Type B pancreatic cell (in vitro differentiated cells): Measurements from ENCODE around the gene TASL. TPM values are rescaled to one million over a fixed set of nuclear protein-coding genes. Genes with fewer than 3 reads are reported as not detected.
"Not testable (repeated sequence)": the region's sequence is repeated elsewhere in the genome, so short reads cannot be mapped to it uniquely, and the experiment has no call there.

Experiments
- DNase-seq: peaks from one replicate; pipeline ENCODE4 v3.0.0; 2021; ENCODE audit warnings: mixed read lengths; ENCODE audit not compliant: unreplicated experiment; ENCODE audit errors: extremely low spot score
- H3K27ac Mint-ChIP-seq: 2 replicates; pipeline ENCODE4 v1.8.0; 2021; ENCODE audit warnings: mild to moderate bottlenecking, mixed read lengths
- H3K27me3 Mint-ChIP-seq: 2 replicates; pipeline ENCODE4 v1.8.0; 2021; ENCODE audit warnings: mixed read lengths
- H3K36me3 Mint-ChIP-seq: 2 replicates; pipeline ENCODE4 v1.8.0; 2021; ENCODE audit warnings: mixed read lengths
- H3K4me1 Mint-ChIP-seq: one replicate; pipeline ENCODE4 v1.8.0; 2021; ENCODE audit warnings: mixed read lengths; ENCODE audit not compliant: unreplicated experiment
- H3K4me3 Mint-ChIP-seq: 2 replicates; pipeline ENCODE4 v1.8.0; 2021; ENCODE audit warnings: mild to moderate bottlenecking, mixed read lengths
- H3K9me3 Mint-ChIP-seq: 2 replicates; pipeline ENCODE4 v1.8.0; 2021; ENCODE audit warnings: mixed read lengths
- total RNA-seq: library from RNA; stranded (reverse); gene quantifications from 2 replicates; pipeline ENCODE4 v1.2.1, GENCODE V29; 2021; ENCODE audit warnings: low replicate concordance
- TF ChIP-seq, protein P1 (sequence below): fragments of 200-600 bp; sonication (generic); conservative IDR thresholded peaks from 2 replicates; pipeline ENCODE4 v1.5.0; 2021; ENCODE audit warnings: antibody characterized with exemption, mild to moderate bottlenecking

TASL gene
- total RNA-seq, 1 donor from 2014 or later = not detected

DNA sequence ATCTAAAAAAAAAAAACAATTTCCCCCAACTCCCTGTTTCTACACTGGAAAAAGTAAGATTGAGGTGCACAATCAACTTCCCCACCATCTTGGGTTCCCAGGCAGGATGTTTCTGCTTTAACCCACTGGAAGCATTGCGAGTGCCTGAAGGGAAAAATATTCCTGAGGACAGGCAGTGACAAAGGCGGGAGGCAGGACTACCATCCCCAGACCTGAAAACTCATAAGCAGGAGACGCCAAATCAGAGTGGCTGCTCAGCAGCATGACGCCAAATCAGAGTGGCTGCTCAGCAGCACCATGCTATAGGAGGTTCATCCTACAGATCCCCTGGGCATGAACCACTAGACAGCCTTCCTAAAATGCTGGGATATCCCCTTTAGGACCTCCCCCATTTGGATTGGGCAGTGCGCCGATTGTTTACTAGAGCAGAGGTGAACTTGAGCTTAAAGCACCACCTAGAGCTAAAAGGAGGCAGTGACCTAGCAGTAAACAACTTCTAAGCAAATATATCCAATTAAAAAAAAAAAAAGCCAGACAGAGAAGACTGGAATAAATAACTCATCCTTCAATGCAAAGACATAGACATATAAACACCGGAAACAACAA is 40.7 kb upstream of the TASL start:
- no peak overlapping the region for H3K4me3 Mint-ChIP-seq
- TF ChIP-seq, protein P1, sequence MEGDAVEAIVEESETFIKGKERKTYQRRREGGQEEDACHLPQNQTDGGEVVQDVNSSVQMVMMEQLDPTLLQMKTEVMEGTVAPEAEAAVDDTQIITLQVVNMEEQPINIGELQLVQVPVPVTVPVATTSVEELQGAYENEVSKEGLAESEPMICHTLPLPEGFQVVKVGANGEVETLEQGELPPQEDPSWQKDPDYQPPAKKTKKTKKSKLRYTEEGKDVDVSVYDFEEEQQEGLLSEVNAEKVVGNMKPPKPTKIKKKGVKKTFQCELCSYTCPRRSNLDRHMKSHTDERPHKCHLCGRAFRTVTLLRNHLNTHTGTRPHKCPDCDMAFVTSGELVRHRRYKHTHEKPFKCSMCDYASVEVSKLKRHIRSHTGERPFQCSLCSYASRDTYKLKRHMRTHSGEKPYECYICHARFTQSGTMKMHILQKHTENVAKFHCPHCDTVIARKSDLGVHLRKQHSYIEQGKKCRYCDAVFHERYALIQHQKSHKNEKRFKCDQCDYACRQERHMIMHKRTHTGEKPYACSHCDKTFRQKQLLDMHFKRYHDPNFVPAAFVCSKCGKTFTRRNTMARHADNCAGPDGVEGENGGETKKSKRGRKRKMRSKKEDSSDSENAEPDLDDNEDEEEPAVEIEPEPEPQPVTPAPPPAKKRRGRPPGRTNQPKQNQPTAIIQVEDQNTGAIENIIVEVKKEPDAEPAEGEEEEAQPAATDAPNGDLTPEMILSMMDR = no peak
- DNase-seq = no peak
- no peaks in the 10 kb centered on the region for H3K27me3 Mint-ChIP-seq
- H3K4me1 Mint-ChIP-seq = no peaks in the 10 kb centered on the region
- H3K9me3 Mint-ChIP-seq = peaks cover 7% of the 10 kb centered on the region
- H3K27ac Mint-ChIP-seq = no peak overlapping the region
- H3K36me3 Mint-ChIP-seq = no peaks in the 10 kb centered on the region

GRCh38 chrX:30615229-30615628 is 37.7 kb upstream of the TASL start:
- no peak for DNase-seq
- no peak overlapping the region for H3K27ac Mint-ChIP-seq
- peaks cover 3% of the 10 kb centered on the region for H3K4me1 Mint-ChIP-seq
- TF ChIP-seq, protein P1 = no peak
- H3K4me3 Mint-ChIP-seq = no peak overlapping the region
- H3K9me3 Mint-ChIP-seq = peaks cover 7% of the 10 kb centered on the region
- H3K27me3 Mint-ChIP-seq = no peaks in the 10 kb centered on the region
- no peaks in the 10 kb centered on the region for H3K36me3 Mint-ChIP-seq

DNA sequence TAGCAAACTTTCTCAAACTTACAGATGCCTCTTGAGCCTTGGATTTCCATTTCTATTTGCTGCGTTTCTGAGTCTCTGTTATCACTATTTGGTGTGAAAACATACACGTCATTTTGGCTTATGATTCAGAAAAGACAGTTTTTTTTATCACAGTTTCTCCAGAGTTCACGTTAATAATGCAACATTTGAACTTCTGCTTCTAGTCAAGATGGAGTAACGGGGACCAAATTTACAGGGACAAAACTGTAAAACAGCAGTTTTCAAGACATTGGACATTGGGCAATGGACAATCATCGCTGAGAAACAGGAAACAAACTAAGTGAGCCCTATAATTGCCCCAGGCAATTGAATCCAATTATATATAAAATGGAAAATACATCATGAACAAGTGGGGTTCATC is 36.2 kb upstream of the TASL start:
- DNase-seq = no peak
- Mint-ChIP-seq H3K27ac (no peak overlapping the region), H3K4me1 (peaks cover 5% of the 10 kb centered on the region), H3K36me3 (no peaks in the 10 kb centered on the region), H3K4me3 (no peak overlapping the region), H3K9me3 (peaks cover 7% of the 10 kb centered on the region), H3K27me3 (no peaks in the 10 kb centered on the region)
- TF ChIP-seq, protein P1 = no peak

DNA sequence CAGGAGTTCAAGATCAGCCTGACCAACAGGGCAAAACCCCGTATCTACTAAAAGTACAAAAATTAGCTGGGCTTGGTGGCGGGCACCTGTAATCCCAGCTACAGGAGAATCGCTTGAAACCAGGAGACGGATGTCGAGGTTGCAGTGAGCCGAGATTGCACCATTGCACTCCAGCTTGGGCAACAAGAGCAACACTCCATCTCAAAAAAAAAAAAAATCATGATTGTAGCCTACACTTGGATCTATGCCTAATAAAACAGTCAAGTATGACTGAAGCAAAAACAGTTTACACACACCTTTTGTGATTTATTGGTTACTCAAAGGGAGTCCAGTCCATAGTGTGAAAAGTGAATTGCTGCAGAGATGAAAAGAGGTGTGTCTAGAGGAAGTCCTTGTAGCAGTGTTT is 34.7 kb upstream of the TASL start:
- Mint-ChIP-seq H3K4me3 (no peak overlapping the region), H3K36me3 (no peaks in the 10 kb centered on the region), H3K4me1 (peaks cover 5% of the 10 kb centered on the region), H3K27ac (no peak overlapping the region), H3K9me3 (peaks cover 7% of the 10 kb centered on the region), H3K27me3 (no peaks in the 10 kb centered on the region)
- DNase-seq = no peak
- TF ChIP-seq, protein P1 = no peak

DNA sequence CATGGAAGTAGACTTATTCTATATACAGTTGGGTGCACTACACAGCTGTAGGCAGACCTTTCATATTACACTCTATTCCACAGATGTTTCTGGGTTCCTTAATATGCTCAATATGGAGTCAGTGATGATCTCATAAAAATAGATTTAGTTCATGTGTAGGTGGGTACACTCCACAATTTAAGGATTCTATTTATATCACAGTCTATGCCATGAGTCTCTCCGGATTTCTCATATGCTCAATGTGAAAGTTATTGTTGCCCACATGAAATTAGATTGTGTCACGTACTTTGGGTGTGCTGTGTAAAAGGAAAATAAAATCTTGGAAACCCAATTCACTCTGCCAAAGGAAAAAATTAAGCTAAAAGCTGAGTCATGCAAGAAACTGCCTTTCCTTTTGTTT is 32.5 kb upstream of the TASL start:
- Mint-ChIP-seq H3K4me3 (no peak overlapping the region), H3K27me3 (no peaks in the 10 kb centered on the region), H3K36me3 (no peaks in the 10 kb centered on the region), H3K27ac (no peak overlapping the region), H3K4me1 (peaks cover 5% of the 10 kb centered on the region), H3K9me3 (no peaks in the 10 kb centered on the region)
- DNase-seq = no peak
- TF ChIP-seq, protein P1 = no peak

- Mint-ChIP-seq H3K4me3 (no peak overlapping the region), H3K27ac (no peak overlapping the region), H3K27me3 (no peaks in the 10 kb centered on the region), H3K4me1 (peaks cover 5% of the 10 kb centered on the region), H3K36me3 (no peaks in the 10 kb centered on the region), H3K9me3 (peaks cover 7% of the 10 kb centered on the region)
- DNase-seq = no peak
- TF ChIP-seq, protein P1 = no peak
These were observed 29.6 kb upstream of the TASL start for GRCh38 chrX:30607155-30607554.

- not testable (repeated sequence) for H3K9me3 Mint-ChIP-seq, H3K4me3 Mint-ChIP-seq, H3K27ac Mint-ChIP-seq, H3K4me1 Mint-ChIP-seq, H3K36me3 Mint-ChIP-seq, H3K27me3 Mint-ChIP-seq, DNase-seq
These were observed 23.0 kb upstream of the TASL start for GRCh38 chrX:30600269-30601176.
